ENCODE measurements around the gene LEUTX.

LEUTX gene

GRCh38 chr19:39825093-39825463 is 46.4 kb downstream of the LEUTX start:
- no peak for DNase-seq

DNA sequence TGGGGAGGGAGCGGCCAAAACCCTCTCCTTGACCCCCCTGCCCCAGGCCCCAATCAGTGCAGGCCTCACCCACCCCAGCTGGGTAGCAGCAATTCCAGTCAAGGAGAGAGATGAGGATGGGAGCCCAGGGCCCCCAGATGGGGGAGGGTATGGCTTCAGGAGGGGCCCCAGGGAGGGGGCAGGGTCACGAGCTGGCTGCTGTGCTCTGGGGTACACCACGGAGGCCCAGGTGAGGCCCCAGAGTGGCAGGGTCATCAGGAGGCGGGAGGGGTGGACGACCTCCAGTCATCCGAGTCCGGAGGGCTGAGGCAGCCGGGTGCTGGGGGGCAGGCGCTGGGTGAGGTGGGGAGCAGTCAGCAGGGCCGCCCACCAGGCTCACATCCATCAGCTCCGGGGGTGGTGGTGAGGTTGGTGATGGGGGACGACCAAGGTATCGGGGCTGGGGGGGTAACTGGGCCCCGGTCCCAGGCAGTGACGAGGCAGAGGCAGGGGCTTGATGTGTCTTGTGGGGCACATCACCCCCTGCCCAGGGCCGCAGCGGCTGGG is 47.0 kb downstream of the LEUTX start:
- no peak for DNase-seq

DNA sequence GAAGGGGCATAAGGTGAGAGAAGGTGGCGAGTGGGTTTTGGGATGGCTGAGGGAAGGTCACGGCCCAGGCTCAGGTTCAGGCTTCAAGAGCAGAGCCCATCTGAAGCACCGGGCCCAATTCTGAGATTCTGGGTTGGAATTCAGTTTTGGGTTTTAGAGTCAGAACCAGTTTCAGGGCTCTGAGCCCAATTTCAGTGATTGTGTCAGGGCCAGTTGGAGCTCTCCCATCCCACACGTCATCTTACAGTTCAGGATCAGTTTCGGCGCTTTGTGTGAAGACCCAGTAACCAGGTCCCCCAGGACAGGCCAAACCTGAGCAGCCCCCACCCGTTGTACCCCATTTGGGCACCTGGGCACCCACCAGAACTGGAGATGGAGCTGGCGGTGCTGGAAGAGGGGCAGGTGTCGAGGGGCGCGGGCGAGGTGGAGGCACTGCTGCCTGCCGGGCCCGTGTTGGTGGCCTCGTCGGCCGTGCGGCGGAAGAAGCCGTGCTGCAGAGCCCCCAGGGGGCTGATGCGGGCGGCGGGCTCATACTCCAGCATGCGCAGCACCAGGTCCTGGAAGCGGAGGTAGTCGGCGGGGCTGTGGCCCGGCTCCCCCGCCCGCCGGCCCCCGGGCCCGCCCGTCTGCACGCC is 47.8 kb downstream of the LEUTX start:
- no peak for DNase-seq

DNA sequence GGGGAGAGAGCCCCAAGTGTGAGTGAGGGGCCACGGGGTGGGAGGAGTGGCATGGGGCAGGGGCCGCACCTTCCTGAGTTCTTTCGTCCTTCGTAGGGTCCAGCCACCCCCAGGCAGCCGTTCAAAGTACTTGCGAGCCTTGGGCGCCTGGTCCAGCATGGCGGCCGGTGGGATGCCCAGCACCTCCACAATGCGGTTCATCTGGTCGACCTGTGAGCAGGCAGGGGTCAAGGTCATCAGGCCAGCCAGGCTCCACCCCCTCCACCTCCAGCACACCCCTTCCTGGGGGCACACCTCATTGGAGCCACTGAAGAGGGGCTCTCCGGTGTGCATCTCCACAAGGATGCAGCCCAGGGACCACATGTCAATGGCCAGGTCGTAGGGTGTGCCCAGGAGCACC is 48.6 kb downstream of the LEUTX start:
- DNase-seq: no peak

DNA sequence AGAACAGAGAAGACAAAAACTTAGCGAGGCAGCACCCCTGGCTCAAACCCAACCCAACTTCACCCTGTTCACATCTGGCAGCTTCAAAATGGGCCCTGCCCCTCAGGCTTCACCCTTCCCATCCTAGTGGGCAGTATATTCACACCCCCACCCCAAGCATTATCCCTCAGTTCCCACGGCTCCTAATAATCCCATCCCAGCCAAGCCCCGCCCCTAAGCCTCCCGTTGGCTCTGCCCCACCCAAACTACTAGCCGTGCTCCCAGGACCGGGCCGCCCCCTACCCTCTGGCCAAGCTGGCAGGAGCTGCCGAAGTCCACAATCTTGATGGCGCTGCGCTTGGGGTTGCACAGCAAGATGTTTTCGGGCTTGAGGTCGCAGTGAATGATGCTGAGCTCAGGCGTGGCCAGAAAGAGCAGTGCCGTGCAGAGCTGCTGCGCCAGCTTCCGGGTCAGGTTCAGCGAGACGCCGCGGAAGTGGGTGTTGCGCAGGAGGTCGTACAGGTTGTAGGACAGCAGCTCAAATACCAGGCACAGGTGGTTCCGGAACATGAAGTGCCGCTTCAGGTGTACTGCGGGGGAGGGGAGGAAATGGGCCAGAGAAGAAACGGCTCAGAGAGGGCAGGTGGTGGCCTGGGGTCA is 49.5 kb downstream of the LEUTX start:
- DNase-seq: peak; percentile 56

DNA sequence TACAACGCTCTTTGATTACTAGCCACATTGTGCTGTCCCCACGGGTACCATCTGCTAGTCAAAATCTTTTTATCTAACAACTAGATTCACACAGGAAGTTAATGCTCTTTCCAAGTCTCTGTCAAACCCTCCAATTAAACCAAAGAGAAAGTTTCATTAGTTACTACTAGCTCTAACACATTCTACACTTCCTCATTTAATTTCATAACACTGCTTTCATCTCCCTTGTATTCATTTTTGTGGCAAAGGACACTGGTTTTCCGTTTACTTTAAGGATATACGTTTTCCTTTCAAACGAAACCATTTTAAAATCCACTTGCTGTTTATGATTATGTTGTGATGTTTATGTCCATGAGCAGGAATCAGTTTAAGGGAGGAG is 50.0 kb downstream of the LEUTX start:
- no peak for DNase-seq

GRCh38 chr19:39829702-39830275 is 51.1 kb downstream of the LEUTX start:
- DNase-seq: no peak

GRCh38 chr19:39830406-39830805 is 51.8 kb downstream of the LEUTX start:
- DNase-seq: no peak

DNA sequence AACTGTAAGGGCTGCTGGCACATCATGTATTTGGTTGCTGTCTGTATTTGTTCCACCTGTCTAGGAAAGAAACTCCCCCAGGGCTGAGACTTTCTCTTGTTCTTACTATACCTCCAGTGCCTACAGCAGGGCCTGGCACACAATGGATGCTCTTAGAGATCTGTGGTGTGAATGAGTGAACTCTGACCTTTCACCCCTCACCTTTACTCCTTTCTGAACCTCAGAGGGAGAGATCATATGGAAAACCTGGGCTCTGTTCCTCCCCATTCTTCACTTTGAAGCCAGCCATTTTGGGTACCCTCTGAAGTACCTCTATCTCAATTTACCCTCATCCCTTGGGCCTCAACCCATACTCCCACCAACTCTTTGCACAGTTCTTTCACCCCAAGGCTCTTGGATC is 52.2 kb downstream of the LEUTX start:
- no peak for DNase-seq

- DNase-seq: no peak
Observed at GRCh38 chr19:39831679-39832078, 53.0 kb downstream of the LEUTX start.

- DNase-seq: peak; percentile 39
Observed at GRCh38 chr19:39832341-39833083, 53.9 kb downstream of the LEUTX start.

GRCh38 chr19:39833160-39833463 is 54.5 kb downstream of the LEUTX start:
- DNase-seq: no peak

- DNase-seq: peak; percentile 99
Observed at GRCh38 chr19:39833464-39834286, 55.0 kb downstream of the LEUTX start, which contains the start of gene DYRK1B. Gene DYRK1B, minus strand, starts transcription at chr19:39834162. Its CDS starts 2,295 bp downstream, at chr19:39831867.

DNA sequence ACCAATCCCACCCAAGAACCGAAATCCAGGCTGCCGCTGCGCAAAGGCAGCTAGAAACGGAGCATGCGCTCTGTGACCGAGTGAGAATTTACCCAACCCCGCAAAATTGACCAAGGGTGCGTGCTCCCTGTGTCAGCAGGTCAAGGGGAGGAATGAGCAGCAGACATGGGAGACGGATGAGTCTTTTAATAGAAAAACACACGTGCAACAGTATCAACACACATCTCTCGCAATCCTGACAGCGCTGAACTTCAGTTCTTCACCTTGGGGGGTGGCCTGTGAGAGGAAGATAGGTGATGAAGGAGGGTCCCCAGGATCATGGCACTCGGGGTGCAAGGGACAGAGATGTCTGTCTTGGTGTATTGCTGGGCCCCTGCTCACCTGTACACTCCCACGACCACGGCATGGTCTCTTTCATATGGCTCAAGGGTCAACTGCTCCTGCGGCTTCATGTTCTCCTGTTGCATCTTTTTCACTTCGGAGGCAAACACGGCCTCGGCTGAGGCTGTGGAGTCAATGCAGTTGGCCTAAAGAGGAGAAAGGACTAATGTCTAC is 55.7 kb downstream of the LEUTX start:
- DNase-seq: no peak
